Fibroblast of skin of scalp (primary cell): ENCODE measurements around the gene SLC23A2.

Source experiments
- DNase-seq: peaks from one replicate; pipeline ENCODE4 v3.0.0-alpha.2; 2013

The SLC23A2 gene

GRCh38 chr20:4837760-4838159 is 163.6 kb downstream of the SLC23A2 start:
- DNase-seq = no peak

- no peak for DNase-seq
Observed at GRCh38 chr20:4836935-4837334, 164.4 kb downstream of the SLC23A2 start.

DNA sequence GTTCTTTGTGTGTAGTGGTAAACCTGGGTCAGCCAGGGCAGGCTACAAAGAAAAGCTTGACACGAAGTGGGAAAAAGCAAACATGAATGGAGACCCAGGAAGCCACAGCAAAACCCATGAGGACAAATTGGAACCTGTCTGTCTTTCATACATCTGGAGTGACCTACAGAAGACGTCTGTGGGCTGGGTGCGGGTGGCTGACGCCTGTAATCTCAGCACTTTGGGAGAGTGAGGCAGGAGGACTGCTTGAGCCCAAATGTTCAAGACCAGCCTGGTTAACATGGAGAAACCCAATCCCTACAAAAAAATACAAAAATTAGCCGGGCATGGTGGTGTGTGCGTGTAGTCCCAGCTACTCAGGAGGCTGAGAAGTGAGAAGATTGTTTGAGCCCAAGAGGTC is 164.8 kb downstream of the SLC23A2 start:
- DNase-seq = no peak

- DNase-seq = peak; percentile 85
Observed at GRCh38 chr20:4835244-4836177, 165.8 kb downstream of the SLC23A2 start.

DNA sequence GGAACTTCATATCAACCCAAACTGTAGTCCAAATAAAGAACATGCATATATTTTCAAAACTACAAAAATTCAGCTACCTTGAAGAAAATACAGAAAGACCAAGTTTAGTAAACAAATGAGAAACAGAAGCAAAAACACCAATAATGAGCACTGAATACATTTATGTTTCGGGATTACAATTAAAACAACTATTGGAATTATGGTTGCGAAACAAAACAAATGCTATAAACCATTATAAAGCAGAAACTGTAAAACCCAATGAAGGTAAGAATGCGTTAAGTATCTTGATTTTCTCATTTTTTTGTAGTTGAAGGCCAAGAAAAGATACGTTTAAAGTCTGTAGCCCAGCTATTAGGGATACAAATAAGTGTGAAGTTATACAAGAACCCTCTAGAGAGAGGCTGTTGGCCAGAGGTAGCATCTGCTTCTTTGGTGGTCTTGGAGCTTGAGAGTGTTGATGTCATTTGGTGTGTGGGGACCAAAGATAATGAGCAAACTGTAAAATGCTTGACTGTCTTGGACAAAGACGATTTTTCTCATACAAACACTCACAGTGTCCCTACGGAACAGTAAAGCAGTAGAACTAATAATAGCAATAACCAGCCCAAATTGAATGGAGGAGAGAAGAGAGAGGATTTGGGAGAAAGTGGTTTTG is 168.1 kb downstream of the SLC23A2 start:
- no peak for DNase-seq

- DNase-seq = no peak
Observed at GRCh38 chr20:4832469-4832868, 168.8 kb downstream of the SLC23A2 start.

DNA sequence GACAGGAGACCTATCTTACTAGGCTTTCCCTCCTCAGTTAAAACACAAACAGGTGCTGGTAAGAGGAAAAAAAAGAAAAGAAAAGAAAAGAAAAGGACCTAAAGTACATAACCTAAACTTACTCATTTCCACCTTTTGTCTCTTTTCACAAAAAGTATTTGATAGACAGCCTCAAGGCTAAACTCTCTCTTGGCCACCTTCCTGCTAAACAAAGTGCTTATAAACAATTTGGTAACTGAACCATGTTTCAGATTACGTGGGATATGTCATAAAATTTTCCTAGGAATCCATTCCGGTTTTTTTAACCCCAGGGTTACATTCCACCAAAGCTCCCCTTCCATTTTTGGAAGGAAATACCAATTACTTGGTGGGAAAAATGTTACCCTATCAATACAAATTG is 170.6 kb downstream of the SLC23A2 start:
- no peak for DNase-seq

DNA sequence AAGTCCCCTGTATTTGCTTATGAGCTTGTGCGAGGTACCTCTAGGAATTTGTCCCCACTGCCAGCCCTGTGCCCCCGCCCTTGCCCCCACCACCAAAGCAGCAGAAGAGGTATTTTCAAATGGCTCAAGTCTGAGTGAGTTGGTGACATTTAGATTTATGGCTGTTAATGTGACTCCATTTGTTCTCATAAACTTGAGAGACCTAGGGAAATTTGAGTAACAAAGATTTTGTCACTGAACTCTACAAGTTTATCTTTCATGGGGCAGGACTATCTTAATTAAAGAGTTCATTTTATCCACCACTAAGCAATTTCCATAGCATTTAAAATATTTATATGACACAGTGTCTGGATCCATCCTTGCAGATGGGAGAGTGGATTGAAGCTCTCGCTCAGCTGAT is 171.1 kb downstream of the SLC23A2 start:
- DNase-seq = no peak

- DNase-seq = no peak
Observed at GRCh38 chr20:4829514-4830215, 171.6 kb downstream of the SLC23A2 start.

GRCh38 chr20:4828830-4829513 is 172.3 kb downstream of the SLC23A2 start:
- DNase-seq = no peak

DNA sequence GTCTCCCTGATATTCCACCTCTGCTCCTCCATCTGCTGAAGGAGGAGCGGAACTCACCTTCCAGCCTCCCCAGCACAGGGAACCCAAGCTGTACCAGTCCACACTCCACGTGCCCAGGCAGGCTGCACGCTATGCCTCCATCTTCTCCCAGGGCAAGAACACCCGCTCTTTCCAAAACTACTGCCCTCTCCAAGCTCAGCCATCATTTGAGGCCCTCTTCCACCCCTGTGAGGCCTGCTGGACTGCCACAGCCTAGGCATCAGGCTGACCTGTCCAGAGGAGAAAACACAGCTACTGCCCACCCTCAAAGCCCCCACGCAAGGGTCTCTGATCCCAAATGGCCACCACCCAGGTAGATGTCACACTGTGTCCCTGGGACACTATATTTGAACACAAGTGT is 179.7 kb downstream of the SLC23A2 start:
- DNase-seq = no peak

DNA sequence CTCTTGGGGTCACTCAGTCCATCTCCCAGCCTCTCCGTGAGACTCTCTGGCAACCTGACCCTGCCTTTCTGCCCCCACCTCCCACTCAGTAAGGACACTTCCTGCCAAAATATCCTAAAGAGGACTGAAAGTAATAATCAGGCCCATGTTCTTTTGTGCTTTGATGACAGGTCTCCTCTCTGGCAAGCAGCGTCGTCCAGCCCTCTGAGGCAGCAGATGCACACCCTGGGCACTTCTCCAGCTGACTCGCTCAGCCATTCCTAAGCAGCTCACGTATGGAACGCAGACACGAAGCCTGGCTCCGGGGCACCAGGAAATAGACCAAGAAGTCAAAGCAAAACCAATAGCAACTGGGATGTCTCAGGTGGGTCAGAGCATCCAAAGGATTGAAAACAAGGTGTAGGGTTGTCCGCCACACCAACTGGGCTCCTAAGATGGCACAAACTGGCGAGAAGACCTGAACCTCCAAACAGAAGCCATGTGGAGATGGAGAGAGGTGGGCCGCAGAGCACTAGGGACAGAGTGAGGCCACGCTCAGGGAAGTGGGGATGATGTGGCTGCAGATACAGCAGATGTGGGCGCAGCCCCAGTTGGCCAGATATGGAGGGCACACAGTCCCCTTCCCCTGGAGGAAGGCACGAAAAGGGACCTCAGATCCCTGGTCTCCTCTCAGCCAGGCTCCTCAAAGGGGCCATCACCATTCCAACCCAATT is 180.3 kb downstream of the SLC23A2 start:
- DNase-seq = peak; percentile 74

- no peak for DNase-seq
Observed at GRCh38 chr20:4819901-4820300, 181.4 kb downstream of the SLC23A2 start.

- DNase-seq = peak; percentile 42
Observed at GRCh38 chr20:4817230-4817671, 184.1 kb downstream of the SLC23A2 start.

- no peak for DNase-seq
Observed at GRCh38 chr20:4815628-4816027, 185.7 kb downstream of the SLC23A2 start.

DNA sequence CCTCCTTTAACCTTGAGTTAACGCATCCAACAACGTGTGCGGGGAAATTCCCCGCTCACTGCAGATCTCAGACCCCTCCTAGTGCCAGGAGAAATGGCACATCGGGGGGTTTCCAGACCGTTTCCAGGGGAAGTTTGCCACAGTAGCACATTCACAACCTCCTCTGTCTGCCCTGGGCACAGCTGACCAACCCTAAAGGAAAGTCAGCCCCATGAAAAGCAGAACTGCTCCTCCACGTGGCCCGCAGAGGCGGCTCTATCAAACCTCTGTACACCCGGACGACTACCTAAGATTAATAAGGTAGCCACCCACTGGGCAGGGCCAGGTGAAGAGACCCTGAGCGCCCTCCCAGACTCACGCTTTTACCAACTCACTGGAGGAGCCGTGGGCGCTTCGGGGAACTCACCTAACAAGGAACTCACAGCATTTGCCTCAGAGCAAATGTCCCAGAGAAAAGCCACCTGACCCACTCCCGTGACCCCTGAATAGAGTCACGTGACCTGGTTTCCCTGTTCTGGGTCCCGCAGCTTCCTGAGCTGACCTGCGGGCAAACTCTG is 186.5 kb downstream of the SLC23A2 start:
- no peak for DNase-seq

DNA sequence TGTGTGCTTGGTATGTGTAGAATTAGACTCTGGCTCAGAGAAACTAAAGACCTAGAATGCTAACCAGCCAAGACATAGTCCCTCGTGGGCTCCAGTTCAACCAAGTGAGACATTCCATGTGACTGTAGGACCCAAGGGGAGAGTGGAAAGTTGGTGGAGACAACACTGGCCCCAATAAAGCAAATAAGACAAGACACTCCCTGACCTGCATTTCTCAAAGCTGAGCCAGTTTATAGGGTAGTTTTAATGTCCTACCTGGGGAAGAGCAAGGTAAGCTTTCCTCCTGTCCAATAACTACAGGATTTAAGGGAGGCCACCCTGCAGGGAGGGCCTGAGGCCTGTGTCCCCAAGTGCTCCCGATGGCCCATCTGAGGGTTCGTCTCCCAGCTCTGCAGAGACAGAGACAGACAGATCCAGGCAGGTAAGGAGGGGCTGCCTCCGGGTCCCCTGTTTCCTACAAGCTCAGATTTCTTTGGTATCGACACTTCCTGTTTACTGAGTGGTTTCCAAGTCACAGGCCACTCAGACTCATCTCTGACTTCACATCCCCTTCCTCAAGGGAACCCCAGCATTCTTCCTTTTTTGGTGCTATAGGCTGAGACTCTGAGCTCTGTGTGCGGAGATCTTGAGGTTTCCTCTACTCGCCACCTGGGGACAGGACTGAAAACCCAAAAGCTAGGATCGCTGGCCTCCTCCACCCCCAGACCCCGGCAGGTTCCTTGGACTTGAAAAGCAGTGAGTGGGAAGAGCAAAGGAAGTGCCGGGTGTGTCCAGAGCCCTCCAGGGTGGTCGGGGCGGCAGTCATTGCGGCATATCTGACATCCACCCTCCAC is 187.2 kb downstream of the SLC23A2 start:
- DNase-seq = no peak

- DNase-seq = no peak
Observed at GRCh38 chr20:4813076-4813862, 188.0 kb downstream of the SLC23A2 start.

GRCh38 chr20:4812641-4813075 is 188.7 kb downstream of the SLC23A2 start:
- DNase-seq = no peak

GRCh38 chr20:4812216-4812615 is 189.1 kb downstream of the SLC23A2 start:
- DNase-seq = no peak
